ENCODE measurements around the gene CENPU. TPM values are rescaled to one million over a fixed set of nuclear protein-coding genes. Genes with fewer than 3 reads are reported as not detected.

Gene CENPU
- total and polyA plus RNA-seq, 10 of the 15 experiments (the other 5 are each of a cell fraction or from before 2014, with no cell fraction given) = 26.6 to 90.8 (median 53.8) TPM

DNA sequence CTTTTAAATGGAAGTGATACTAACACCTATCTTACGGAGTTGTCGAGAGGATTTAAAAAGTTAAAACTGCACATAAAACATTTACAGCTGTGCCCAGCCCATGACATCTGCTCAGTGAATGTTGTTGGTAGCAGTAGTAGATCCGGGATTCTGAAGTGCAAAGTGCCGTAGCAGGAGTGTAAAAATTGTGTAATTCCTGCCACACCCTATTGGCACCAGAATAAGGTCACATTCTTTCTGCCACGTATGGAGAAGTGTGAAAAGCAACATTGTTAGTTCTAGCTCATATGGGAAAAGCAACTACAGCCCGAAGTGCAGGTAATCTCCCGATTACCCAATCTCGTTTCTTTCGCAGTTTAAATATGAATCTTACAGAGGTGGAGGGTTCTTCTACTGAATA, 53.2 kb downstream of the CENPU start:
- ChIA-PET SMC1A (ENCODE audit: uncharacterized antibody, unreplicated experiment) (no interaction called here), CTCF (no interaction called here), POLR2A (no interaction called here), RAD21 (ENCODE audit: unreplicated experiment) (no interaction called here)
- no peak overlapping the region for H3K4me3 ChIP-seq
- intact Hi-C loops (cut with micrococcal nuclease; ENCODE audit: unreplicated experiment) (no loop called here), in situ Hi-C loops (cut with MboI) (no loop called here)
- H3K36me3 ChIP-seq (ENCODE audit: control insufficient read depth in 2 of 2, insufficient read depth in 2 of 2, low read length in 1 of 2) = no peaks in the 10 kb centered on the region
- DNase-seq (ENCODE audit: low read depth, low spot score) (no peak), ATAC-seq (no peak), FAIRE-seq (no peak)
- no peaks in the 10 kb centered on the region for H3K4me1 ChIP-seq (ENCODE audit: control insufficient read depth, insufficient read depth, low read length)
- H3K9me3 ChIP-seq (replicated peaks; ENCODE audit: control insufficient read depth, insufficient read depth, low read length) = no peaks in the 10 kb centered on the region
- BruUV-seq (replicated peaks) = no TSS peak
- no peaks in the 10 kb centered on the region for H4K20me1 ChIP-seq (ENCODE audit: control insufficient read depth, insufficient read depth)
- H3K9ac ChIP-seq (ENCODE audit: control insufficient read depth, insufficient read depth, low read length) = no peak overlapping the region
- H2AFZ ChIP-seq (ENCODE audit: control insufficient read depth, low read depth, low read length) = no peak overlapping the region
- H3K27ac ChIP-seq (ENCODE audit: control insufficient read depth, insufficient read depth) = no peak overlapping the region
- no peak overlapping the region for H3K4me2 ChIP-seq (ENCODE audit: control insufficient read depth, insufficient read depth)
- TF ChIP-seq CHD2 (IDR thresholded peaks at IDR 0.05; ENCODE audit: borderline replicate concordance, low read depth, low read length) = no peak
- TF ChIP-seq PML (IDR thresholded peaks at IDR 0.05; ENCODE audit: low read length) = no peak
- TF ChIP-seq EZH2 (IDR thresholded peaks at IDR 0.05; ENCODE audit: borderline replicate concordance, control insufficient read depth, low read depth, low read length) = no peak
- TF ChIP-seq CBFB (IDR thresholded peaks at IDR 0.05; ENCODE audit: low read depth) = no peak
- TF ChIP-seq RCOR1 (conservative IDR thresholded peaks at IDR 0.05; ENCODE audit: low read depth, low read length) = no peak
- no peak for TF ChIP-seq KAT2A (conservative IDR thresholded peaks at IDR 0.05; ENCODE audit: control insufficient read depth, low read depth, low read length)
- TF ChIP-seq DPF2 (IDR thresholded peaks at IDR 0.05) = no peak
- no peak for TF ChIP-seq CTCF (IDR thresholded peaks at IDR 0.05 in 2 of 3, conservative IDR thresholded peaks at IDR 0.05 in 1 of 3; ENCODE audit: control insufficient read depth in 2 of 3, extremely low read depth in 1 of 3, insufficient read depth in 1 of 3, low read depth in 3 of 3, low read length in 3 of 3)
- TF ChIP-seq RUNX3 (IDR thresholded peaks at IDR 0.05; ENCODE audit: low read length) = no peak
- TF ChIP-seq, protein P1, sequence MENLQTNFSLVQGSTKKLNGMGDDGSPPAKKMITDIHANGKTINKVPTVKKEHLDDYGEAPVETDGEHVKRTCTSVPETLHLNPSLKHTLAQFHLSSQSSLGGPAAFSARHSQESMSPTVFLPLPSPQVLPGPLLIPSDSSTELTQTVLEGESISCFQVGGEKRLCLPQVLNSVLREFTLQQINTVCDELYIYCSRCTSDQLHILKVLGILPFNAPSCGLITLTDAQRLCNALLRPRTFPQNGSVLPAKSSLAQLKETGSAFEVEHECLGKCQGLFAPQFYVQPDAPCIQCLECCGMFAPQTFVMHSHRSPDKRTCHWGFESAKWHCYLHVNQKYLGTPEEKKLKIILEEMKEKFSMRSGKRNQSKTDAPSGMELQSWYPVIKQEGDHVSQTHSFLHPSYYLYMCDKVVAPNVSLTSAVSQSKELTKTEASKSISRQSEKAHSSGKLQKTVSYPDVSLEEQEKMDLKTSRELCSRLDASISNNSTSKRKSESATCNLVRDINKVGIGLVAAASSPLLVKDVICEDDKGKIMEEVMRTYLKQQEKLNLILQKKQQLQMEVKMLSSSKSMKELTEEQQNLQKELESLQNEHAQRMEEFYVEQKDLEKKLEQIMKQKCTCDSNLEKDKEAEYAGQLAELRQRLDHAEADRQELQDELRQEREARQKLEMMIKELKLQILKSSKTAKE (IDR thresholded peaks at IDR 0.05; ENCODE audit: low read depth, poor library complexity, severe bottlenecking) = no peak
- TF ChIP-seq RBBP5 (conservative IDR thresholded peaks at IDR 0.05) = no peak
- TF ChIP-seq SMARCA5 (IDR thresholded peaks at IDR 0.05) = no peak
- no peak for TF ChIP-seq USF1 (IDR thresholded peaks at IDR 0.05; ENCODE audit: borderline replicate concordance, extremely low read length, insufficient read depth, low read depth, low read length)
- 95% methylated on average over 9 of the region's 9 CpGs for WGBS (ENCODE audit: insufficient coverage, insufficient replicate concordance, low lambda C conversion rate, missing lambda C conversion rate)
- H3K27me3 ChIP-seq (replicated peaks in 1 of 2; ENCODE audit: control insufficient read depth in 2 of 2, insufficient read depth in 2 of 2, low read length in 1 of 2) = no peaks in the 10 kb centered on the region
- no peaks in the 10 kb centered on the region for H3K79me2 ChIP-seq (ENCODE audit: control insufficient read depth, insufficient read depth, low read length)
